HG03175 (cell line): ENCODE measurements around the gene COL21A1.

ENCODE experiments used
- ATAC-seq: cut with Tn5 transposase; IDR thresholded peaks from one replicate; pipeline ENCODE4 v1.9.1; 2021; ENCODE audit warnings: mild to moderate bottlenecking, moderate library complexity; ENCODE audit not compliant: unreplicated experiment

Gene COL21A1

DNA sequence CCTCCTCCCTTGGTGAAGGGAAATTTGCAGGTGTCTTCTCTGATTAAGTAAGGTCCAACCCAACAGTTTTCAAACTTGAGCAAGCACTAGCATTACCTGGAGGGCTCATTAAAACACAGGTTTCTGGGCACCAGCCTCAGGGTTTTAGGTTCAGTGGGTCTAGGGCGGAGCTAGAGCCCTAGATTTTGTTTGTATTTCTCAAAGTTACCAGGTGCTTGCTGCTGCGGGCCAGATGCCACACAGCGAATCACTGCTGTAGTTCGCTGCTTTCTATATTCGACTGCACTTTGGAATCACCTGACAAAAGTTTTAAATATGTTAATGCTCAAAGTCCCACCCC is 869 bp downstream of the COL21A1 start:
- ATAC-seq, result no peak

DNA sequence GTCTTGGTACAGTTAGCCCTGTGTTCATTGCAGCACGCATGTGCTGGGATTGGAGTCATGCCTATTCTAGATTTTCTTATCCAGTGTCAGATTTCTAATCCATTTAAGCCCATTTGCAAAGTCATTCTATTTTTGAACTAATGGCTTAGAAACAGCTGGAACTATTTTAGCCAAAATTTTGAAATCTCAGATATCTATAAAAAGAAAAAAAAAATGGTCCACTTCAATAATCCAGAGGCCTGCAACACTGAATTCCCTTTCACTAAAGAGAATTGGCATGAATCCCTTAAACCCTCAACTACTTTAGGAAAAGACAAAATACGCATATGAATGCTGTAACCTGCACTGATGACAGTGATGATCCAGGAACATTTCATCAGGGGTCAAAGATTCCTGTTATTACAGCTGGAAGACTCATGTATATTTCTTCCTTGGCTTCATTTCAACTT is 1.5 kb downstream of the COL21A1 start:
- ATAC-seq, result no peak

DNA sequence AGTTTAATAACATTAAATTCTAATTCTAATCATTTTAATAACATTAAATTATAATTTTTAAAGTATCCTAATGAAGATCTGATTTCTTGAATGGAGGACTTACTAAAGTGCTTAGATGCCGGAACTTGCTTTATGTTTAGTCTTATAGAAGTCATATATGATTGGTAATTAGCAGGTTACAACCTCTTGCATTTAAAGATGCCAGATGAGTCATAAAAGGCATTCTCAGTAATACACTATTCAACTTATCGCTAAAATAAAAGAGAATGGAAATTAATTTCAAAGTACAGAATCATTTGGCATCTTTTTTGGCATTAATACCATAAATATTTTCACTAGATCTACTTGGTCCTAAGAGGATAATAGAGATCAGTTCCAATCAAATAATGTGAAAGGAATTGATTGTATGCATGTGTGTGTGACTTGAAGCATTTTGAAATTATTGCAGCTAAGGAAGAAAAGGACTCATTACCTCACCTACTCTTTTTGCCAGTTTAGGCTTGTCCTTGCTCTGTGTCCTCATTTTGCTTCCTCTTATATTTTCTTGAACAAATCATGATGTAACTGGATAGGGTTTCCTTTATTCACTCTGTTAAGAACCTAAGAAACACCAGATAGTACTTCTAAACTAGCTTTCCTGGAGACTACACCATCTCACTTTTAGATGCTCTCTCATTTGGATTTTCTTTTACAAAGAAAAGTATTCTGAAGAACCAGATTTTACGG is 2.7 kb downstream of the COL21A1 start:
- ATAC-seq, result no peak

DNA sequence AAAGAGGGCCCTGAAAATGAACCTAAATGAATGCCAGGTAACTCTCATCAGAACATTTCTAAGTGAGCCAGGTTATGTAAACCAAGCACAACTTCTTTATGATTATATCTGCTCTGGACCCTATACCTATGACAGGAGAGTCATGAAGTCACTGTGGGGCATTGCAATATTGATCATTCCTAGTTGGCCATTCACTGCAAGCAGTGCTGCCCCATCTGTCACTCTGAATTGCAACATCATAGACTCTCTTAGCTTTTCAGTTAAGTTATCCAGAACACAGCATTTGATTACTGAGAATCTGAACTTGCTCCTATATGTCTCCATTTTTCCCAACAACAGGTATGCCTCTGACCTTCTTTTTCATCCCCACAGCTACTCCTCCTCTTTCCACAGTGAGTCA is 3.3 kb downstream of the COL21A1 start:
- ATAC-seq, result no peak

DNA sequence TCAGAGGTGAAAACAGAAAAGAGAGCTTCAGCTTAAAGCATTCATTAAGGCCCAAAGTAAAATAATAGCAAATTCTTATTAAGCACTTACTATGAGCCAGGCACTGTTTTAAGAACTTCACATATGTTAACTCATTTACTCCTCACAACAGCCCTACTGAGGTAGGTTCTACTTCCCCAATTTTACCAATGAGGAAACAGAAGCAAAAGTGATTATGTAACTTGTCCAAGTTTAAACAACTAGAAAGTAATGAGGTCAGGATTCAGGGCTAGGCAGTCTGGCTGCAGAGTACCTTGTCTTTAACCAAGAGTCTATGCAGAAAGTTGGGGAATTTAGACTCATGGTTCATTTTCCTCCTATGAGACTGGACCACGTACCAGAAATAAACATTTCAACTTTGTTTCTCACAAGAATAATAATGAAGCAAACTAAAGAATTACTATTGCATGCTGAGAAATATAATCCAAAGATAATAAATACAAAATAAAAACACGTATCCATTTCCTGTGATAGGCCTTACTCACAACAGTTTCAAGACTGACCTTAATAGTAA is 3.8 kb downstream of the COL21A1 start:
- ATAC-seq, result peak; percentile 51

DNA sequence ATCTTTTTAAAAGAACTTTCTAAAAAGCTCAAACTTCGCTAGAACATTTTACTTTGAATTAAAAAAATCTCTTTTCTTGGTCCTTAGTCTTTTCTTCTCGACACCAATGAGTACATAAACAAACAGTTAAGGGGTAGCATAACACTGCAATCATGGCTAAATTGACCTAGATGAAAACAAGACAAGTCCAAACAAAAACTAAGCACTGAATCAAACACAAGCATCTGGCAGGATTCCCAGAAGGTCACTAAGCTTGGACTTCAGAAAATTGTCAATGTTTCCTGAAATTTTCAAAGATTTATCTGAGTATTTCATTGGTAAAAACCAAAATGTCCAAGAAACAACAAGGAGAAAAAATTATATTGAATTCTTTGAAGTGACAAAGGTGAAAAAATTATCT is 5.0 kb downstream of the COL21A1 start:
- ATAC-seq, result no peak

DNA sequence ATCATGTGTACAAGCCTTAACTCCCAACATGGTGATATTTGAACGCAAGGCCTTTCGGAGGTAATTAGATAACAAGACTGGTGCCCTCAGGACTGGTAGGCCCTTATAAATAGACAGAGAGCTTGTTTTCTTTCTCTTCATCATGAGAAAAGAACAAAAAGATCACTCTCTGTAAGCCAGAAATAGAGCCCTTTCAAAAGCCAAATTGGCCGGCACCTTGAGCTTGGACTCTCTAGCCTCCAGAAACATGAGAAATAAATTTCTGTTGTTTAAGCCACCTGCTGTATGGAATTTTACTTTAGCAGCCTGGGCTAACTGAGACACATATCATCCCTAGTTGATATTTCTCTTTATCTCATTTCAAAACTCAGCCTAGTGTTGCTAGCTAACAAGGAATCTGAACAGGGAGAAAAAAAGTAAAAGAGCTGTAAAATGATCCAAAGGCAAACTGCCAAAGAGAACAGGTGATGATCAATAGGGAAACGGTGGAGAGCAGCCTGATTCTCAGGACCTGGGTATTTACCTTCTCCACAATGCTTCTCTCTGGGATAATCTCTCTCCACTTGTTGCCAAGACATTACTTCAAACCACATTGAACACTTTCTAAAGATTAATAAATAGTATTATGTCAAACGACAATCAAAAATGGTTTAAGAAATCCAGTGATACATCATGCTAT is 6.1 kb downstream of the COL21A1 start:
- no peak for ATAC-seq

DNA sequence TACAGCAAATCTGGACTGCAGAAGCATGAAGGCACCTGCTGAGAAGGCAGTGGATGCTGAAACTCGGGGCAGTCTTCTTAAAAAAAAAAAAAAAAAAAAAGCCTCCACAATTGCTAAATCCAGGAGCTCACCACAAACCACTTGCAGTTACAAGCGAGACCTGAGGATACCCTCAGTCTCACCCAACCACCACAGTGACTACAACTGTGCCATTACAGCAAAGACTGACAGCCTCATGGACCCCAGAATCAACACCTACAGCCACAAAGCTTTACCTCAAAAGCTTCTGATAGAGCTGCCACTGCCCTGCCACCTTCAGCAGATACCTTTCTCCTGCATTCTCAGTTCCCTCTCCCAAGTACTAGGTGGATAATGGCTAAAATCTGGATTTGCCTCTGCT is 9.0 kb downstream of the COL21A1 start:
- ATAC-seq, result no peak

DNA sequence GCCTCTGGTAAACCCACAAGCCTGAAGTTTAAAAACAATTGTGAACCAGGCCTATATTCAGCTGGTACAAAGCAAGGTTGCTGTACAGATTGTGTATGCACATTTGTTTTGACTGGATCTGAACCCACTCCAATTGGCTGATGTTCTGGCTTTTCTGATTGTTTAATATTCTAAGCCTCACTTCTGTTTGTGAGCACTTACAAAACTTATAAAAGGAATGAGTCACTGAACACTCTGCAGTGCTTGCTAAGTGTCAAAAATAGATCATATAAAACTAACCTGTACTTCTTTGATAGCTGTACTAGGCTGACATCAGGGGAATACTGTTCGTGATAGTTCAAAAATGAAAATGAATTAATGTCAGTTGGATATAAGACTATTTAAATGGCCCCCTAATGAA is 12.1 kb downstream of the COL21A1 start:
- no peak for ATAC-seq

DNA sequence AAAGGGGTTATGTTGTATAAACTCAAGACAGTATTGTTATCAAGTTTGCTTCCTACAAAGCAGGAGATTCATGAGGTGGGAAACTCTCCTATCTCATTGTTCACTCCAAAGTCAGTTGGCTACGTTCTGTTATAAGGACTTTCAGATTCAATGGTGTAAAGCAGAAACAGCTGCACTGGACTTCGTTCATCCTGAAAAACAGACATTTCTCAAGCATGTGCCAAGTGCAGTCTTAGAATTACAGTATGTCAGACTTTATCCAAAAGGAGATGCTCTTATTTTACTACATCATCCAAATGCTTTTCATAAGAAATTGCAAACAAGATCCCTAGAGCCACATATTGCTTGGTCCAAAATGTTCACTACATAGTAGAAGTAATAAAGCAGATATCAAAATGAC is 14.9 kb downstream of the COL21A1 start:
- no peak for ATAC-seq

DNA sequence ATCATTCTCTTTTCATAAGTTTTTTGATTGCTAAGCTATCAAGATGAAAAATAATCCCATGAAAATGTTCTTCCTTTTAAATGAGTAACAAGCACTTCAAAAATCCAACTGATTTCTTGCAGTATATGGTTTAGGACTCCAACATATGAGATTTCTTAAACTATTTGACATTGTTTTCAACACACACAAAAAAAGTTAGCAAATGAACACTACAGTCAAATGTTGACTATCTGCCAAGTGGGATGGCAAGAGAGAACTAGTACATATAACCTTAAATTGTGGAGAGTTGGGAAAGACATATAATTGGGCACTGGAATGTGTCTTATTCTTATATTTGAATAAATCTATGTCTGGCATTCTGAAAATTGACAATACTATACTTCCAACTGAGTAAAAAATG is 15.6 kb downstream of the COL21A1 start:
- ATAC-seq, result no peak

DNA sequence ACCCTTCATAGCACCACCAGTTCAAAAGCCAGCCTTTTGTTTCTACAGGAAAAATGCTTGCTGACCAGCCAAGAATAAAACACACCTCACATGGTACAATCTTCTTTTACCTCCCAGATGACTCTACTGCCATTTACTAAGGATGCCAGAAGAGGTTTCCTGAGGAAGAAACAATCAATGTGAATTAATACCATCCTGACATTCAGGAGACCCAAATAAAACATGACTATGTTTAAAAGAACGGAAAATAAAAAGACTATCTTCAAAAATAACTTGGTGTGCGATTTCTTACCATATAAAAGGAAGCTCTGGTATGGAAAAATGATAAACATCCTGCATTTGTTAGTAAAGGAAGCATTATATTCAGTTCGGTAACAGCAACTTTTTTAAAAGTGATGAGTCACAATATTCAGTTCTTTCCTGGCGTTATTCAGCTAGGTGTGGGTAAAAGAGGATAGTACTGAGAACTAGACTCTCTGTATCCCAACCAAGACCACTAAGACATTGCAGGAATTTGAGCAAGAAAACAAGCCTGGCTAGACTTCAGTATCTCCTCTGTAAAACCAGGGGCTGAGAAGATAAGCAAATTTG is 16.3 kb downstream of the COL21A1 start:
- ATAC-seq, result no peak

DNA sequence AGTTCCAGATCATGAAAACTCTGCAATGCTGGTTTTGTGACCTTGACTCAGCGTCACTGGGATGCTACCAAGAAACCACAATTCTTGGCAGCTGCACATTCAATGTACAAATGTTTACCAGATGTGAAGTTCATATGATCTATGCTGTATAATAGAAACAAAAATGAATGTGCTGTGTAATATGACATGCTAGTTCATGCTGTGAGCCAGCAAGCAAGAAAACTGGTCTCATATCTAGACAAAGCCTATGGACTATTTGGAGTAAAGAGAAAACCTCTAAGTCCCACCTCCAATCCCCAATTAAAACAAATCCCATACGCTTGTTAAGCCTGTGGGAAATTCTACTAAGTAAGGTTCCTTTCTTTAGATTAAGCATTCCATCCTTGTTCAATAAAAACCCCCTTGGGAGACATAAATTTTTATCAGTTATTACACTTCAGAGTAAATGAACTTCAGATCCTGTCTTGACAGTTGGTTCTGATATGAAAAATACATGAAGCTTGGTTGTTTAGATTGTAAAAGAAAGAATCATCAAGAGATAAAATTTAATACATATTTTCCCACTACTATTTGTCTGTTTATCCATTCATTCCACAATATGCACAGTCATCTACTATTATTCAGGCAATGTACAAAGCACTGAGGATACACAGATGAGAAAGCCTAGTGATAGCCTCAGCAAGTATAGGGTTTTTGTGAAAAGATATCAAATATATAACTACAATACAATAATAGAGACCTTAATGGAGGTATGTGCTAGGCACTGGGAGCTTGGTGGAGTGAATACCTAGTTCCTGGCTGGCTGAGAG is 20.1 kb downstream of the COL21A1 start:
- no peak for ATAC-seq

DNA sequence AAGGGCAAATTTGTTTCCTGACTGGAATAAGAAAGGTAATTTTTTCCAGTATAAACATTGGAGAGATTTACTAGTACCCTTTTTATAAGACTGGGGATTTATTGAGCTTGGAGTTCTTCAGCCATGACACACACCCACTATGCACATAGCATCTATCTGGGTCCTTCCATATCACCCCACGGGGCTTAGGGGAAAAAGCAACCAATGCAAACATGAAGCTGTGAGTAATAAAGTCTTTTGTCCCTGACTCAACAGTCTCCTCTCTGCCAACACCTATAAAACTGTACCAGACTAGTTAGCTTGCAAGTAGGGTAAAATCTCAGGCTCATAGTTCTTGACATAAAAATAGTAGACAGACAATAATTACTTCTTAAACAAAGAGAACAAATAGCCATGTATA is 23.4 kb downstream of the COL21A1 start:
- no peak for ATAC-seq

DNA sequence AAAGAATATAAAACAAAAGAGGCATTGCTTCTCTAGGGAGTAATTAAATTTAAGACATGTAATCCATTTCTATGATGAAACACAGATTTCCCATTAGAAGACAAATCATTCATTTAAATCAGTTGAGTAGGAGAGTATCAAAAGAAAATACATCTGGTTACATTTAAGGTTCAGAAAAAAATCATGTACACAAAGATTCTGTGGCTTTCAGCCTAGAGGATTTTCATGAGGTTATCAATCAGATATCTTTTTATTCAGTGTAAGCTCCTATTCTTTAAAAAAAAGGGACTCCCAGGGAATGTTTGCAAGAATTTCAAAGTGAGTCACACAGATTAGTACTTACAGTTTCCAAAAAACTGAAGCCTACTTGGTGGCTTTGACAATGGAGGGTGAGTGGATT is 24.9 kb downstream of the COL21A1 start:
- no peak for ATAC-seq

DNA sequence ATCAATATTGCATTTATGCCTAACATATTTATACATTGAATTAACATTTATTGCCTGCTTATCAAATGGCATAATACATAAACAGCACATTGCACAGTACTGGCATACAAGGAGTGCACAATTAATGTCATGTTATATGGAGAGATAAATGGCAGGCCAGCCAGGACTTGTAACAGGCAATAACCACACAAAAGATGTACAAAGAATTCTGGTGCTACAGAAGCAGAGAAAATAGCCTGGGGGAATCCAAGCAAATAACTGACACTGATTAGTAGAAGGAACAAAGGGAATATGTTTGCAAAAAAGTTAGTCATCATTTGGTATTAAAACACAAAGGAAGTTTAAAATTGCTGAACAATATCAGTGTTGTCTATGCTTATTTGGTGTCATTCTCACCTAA is 27.3 kb downstream of the COL21A1 start:
- no peak for ATAC-seq

DNA sequence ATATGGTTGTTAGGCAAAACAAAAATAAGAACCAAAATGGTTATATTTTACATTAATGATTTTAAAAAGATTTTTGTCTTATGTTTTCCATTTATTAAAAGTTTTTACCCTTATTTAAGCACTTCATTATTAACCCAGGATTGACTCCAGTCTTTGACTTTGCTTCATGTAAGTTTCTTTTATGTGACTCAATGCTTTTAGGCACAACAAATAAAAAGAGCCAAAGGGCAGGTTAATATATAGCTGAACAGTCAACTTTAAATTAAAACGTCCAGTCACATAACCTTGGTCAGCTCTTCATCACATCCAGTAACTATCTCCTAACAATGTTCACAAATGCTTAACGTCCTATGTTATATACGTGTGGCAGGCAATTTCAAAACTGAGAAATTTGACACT is 32.7 kb downstream of the COL21A1 start:
- ATAC-seq, result no peak

DNA sequence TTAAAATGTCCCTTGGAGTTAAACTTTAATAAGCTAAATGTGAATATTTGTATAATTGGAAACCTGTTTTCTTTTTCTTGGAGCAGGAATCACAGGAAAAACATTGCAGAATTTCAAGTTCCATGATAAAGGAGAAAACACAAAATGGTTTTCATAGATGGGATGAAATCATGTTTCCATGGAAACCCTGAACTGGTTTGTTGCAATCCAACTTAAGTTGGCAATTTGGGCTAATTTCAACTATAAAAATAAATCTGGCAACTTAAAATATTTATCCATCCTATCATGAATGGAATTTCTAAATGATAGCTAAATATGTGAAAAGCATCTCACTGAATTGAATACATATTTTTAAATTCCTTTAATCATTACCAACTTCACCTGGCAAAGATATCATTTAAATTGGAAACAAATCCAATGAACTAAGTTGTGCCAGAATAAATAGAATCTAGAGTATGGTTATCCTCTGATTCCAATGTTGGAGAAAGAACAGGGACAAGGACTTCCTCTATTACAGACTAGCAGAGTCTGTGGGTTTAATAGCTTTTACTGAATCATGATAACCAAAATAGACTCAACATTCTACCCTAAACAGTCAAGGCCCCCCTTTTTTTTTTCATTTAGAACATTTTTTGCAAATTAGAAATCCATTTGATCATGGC is 33.2 kb downstream of the COL21A1 start:
- no peak for ATAC-seq

DNA sequence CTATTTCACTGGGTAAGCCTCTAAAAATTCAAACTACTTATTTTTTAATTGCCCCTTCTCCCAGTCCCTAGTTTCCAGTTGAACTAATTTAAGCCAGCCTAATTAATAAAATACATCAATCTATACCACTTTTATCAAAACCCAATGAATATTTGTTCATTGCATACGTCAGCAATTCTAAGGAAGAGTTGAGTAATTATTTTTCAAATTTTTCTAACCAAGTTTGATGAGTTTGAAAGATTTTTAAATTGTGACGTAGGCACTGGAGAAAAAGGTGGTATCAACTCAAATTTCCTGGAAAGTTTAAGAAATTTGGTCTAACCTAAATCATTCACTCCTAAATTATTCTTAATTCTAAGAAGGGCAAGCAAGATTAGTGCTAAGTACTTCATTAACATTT is 35.7 kb downstream of the COL21A1 start:
- ATAC-seq, result no peak

DNA sequence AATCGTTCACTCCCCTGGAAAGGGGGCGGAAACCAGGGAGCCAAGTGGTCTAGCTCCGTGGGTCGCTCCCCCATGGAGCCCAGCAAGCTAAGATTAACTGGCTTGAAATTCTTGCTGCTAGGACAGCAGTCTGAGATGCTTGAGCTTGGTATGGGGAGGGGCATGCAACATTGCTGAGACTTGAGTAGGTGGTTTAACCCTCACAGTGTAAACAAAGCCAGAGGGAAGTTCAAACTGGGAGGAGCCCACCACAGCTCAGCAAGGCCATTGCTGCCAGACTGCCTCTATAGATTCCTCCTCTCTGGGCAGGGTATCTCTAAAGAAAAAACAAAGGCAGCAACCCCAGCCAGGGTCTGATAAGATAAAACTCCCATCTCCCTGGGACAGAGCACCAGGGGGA is 43.2 kb downstream of the COL21A1 start:
- no peak for ATAC-seq

DNA sequence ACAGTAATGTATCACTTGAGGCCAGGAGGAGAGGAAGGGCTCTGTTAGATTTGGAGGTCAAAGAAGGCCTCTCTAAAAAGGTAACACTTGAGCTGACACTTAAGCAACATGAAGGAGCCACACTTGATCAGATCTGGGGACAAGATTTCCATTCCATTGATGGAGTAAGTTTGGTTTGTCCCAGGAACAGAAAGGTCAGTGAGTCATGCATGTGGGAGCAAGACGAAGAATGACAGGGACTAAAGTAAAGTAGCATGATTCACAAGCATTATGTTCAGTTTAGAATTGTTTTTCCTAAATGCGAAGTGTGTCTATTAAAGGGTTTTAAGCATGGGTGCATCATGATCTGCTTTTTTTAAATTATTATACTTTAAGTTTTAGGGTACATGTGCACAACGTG is 47.4 kb downstream of the COL21A1 start:
- ATAC-seq, result no peak
